G401 (cell line): Measurements from ENCODE around the gene KIAA0586. TPM values are rescaled to one million over a fixed set of nuclear protein-coding genes. Genes with fewer than 3 reads are reported as not detected.
"Not testable (repeated sequence)": the region's sequence is repeated elsewhere in the genome, so short reads cannot be mapped to it uniquely, and the experiment has no call there.

ENCODE experiments used
- DNase-seq: peaks from one replicate; pipeline ENCODE4 v3.0.0-alpha.2; 2015; ENCODE audit warnings: low spot score
- in situ Hi-C: cut with HindIII; loops from 2 replicates; pipeline ENCODE4 v1.10.0; 2016; ENCODE audit warnings: low sequenced_read_pairs, mixed read lengths
- total RNA-seq: library from RNA; depleted of rRNA; stranded (reverse); fragments of >200 nt; shearing (Covaris generic); gene quantifications from 2 replicates; pipeline ENCODE4 v1.2.3, GENCODE V29; 2014

KIAA0586 gene
- total RNA-seq, 1 experiment from 2014 or later: 16.6 TPM

DNA sequence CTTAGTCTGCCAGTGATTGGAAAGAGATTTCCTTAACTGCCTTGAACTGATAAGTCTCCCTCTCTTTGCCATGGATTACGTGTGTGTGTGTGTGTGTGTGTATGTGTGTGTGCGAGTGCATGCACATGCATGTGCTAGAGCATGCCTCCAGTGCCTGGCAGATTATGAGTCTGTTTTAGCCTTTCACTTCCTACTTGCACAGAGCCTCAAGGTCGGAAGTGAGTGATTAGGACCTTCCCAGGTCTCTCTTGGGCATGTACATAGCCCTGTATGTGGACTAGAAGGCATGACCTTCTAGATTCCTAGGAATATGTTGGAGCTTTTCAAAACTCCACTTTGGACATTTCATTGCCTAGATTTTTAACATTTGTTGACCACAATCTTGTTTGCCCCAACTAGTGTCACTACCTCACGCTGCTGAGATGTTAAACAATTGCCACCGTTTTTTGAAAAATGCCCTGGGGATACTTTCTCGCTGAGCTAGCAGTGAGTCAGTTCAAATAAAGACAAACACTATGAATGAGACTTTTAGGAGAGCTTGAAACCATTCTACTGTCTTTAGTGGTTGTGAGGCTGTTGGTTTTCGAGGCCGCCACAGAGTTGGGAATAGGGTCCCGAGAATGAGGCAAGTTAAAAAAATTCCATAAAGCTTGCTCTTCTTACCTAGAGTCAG, 28.2 kb downstream of the KIAA0586 start:
- no peak for DNase-seq
- in situ Hi-C loops: no loop called here

- no peak for DNase-seq
- in situ Hi-C loops: no loop called here
Observed at GRCh38 chr14:58460772-58461171, 33.3 kb downstream of the KIAA0586 start.

- no peak for DNase-seq
- in situ Hi-C loops: no loop called here
Observed at GRCh38 chr14:58463147-58463546, 35.6 kb downstream of the KIAA0586 start.

DNA sequence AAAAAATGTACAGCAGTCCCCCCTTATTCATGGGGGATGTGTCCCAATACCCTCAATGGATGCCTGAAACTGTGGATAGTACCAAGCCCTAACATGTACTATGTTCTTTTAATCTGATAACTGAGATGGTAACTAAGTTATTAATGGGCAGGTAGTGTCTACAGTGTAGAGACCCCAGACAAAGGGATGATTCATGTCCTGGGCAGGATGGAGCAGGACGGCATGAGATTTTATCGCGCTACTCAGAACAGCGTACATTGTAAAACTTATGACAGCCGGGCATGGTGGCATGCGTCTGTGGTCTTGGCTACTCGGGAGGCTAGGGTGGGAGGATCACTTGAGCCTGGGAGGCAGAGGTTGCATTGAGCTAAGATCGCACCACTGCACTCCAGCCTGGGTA, 37.1 kb downstream of the KIAA0586 start:
- DNase-seq: no peak
- in situ Hi-C loops: no loop called here

DNA sequence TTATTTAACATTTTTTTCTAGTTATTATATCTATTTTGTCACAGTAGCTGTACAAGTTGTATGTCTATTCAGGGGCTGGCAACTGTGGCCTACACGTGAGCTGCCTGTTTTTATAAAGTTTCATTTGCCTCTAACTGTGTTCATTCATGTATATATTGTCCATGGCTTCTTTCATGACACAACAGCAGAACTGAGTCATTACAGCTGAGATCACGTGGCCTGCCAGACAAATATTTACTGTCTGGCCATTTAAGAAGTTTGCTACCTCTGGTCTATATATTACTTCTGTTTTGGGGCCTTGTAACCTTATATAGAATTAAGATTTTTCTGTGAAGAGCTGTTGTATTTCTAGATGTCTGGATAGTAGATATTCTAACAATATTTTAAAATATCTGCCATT, 37.9 kb downstream of the KIAA0586 start:
- DNase-seq: no peak
- in situ Hi-C loops: no loop called here

DNA sequence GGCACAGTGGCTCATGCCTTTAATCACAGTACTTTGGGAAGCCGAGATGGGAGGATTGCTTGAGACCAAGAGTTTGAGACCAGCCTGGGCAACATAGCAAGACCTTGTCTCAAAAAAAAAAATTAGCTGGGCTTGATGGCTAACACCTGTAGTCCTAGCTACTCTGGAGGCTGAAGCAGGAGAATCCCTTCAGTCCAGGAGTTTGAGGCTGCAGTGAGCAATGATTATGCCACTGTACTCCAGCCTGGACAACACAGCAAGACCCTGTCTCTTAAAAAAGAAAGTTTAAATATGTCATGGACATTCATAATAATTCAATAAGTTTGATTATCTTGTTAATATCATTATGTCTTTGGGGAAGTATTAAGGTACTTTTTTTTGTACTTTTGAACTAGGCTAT, 38.9 kb downstream of the KIAA0586 start:
- DNase-seq: no peak
- in situ Hi-C loops: no loop called here

DNA sequence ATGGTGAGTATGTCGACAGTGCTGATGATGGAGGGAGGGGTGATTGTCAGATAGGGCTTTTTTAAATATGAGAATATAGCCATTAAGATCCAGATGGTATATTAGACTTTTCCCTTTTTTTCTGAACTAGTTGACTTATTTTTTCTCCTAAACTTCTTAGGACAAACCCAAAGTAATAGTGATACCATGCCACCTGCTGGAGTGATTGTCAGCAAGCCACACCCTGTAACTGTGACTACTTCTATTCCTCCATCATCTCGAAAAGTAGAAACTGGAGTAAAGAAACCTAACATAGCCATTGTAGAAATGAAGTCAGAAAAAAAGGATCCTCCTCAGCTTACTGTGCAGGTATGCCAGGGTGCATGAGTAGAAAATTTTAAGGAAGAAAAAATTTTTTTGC, 40.1 kb downstream of the KIAA0586 start:
- in situ Hi-C loops: no loop called here

DNA sequence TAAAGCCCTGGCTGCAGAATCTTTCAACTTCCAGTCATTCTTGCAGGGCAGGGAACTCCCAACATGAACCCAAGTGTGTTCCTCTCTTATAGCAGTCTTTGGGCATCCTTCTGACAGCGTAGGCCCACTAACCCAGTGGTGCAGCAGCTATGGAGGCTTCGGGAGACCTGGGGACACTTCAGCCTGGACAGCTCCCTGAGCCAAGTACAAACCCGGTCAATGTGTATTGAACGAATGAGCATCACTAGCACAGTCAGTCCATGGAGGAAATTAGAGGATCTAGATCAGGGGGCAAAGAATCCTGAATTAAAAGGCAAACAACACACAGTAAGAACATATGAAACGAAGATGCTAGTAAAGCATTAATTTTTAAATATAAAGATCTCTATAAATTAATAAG, 41.8 kb downstream of the KIAA0586 start:
- DNase-seq: no peak
- in situ Hi-C loops: no loop called here

More for the DNA sequence above, 40.1 kb downstream of the KIAA0586 start:
- DNase-seq: no peak

GRCh38 chr14:58476320-58476719, 48.8 kb downstream of the KIAA0586 start:
- in situ Hi-C loops: no loop called here
- no peak for DNase-seq

DNA sequence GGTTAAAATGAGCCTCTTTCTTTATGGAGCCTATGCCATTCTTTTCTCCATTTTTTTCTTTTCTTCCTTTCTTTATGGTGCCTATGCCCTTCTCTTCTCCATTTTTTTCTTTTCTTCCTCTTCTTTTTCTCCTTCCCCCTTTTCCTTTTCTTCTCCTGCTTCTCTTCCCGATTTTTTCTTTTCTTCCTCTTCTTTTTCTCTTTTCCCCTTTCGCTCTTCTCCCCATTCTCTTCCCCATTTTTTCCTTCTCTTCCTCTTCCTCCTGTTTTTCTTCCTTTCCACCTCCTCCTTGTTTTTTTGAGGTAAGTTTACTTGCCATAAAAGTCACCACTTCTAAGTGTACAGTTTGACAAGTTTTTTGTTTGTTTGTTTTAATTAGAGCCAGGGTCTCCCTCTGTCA, 50.1 kb downstream of the KIAA0586 start:
- in situ Hi-C loops: no loop called here
- DNase-seq: no peak

DNA sequence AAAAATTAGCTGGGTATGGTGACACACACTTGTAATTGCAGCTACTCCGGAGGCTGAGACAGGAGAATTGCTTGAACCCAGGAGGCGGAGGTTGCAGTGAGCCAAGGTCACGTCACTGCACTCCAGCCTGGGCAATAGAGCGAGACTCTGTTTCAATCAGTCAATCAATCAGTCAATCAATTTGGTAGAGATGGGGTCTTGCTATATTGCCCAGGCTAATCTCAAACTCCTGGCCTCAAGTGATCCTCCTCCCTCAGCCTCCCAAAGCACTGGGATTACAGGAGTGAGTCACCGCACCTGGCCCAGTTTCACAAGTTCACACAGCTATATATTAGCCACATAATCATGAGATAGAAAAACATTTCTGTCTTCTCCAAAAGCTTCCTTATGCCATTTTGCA, 50.8 kb downstream of the KIAA0586 start:
- in situ Hi-C loops, DNase-seq: not testable (repeated sequence)

DNA sequence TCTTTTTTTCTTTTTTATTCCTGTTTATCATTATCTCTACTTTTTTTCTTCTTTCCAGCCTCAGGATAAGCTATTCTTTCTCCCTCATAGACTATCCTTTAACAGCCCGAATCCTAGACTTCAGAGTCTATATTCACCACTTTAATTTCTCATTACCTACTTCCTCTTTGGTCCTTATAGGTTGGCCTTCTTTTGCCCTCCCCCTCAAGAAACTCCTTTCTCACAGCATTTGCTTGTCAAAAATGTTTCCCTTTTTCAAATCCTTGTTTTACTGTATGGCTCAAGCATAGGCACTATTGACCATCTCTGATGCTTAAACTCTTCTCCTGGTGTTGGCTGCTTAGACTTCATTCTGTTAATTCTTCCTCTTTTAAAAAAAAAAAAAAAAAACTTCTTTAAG, 52.5 kb downstream of the KIAA0586 start:
- in situ Hi-C loops: no loop called here
- DNase-seq: no peak

DNA sequence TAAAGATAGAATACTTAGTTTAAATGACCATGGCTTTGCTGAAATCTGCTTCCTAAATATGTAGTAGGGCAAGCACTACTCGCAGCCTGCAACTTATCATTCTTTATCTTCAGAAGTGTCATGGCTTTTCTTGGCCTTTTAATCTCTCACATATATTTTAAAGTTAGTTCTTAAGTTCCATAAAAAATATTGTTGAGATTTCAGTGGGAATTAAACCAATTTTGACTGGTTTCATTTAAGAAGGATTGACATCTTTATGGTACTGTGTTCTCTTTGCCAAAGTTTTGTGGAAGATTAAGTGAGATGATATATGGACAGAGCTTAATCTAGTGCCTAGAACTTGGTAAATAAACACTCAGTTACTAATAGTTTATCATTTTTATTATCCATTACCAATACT, 56.7 kb downstream of the KIAA0586 start:
- in situ Hi-C loops: no loop called here
- DNase-seq: no peak

DNA sequence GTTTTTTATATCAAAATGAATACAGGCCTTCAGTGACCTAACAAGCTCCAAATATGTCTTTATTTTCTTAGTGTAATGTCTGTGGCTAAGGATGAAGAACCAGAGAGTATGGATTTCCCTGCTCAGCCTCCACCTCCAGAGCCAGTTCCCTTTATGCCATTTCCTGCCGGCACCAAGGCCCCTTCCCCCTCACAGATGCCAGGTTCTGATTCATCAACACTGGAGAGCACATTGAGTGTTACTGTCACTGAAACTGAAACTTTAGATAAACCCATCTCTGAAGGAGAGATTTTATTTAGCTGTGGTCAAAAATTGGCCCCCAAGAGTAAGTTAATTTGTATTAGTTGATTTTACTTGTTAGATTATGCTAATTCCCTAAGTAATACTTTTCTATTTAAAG, 61.0 kb downstream of the KIAA0586 start:
- no peak for DNase-seq
- in situ Hi-C loops: no loop called here

DNA sequence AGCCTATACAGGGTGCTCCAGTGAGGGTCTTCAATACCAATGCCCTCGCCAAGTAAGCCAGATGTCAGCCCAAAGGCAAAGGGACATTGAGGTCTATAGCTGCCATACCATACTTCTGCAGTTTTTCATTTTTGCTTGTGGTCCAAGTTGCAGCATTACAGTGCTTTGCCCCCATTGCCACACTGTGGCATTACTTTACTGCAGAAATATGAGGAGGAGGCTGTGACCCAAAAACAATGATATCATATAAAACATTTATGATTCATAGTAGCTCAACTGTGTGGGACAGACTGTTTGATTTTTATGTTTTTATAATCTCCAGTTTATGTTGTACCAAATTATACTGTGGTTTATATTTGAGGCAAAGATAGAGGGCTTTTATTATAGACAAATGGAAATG, 64.1 kb downstream of the KIAA0586 start:
- in situ Hi-C loops: no loop called here
- no peak for DNase-seq

- no peak for DNase-seq
- in situ Hi-C loops: no loop called here
Observed at GRCh38 chr14:58492044-58492443, 64.5 kb downstream of the KIAA0586 start.

DNA sequence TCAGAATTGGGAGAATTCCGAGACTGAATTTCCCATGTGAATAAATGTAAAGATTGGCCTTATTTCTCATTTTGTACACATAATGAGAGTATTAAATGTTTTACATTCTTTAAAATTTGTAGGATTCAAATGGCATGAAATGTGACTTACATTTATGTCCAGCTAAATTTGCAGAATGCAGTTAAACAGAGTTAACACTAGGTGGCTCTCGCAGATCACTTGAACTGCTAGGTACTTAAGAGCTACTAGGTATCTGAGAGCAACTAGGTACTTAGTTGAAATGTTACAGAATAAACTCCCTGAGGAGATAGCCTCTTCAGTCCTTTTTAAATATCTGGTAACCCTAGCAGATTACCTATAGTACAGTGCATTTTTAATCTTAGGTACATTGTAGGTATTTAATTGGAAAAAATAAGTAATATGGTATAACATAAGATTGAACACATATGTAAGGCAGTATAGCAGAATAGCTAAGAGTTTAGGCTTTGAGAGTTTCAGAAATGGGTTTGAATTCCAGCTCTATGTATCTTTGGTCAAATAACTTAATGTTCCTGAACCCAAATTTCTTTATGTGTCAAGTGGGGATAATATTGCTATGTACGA, 73.8 kb downstream of the KIAA0586 start:
- in situ Hi-C loops: no loop called here
- peak; percentile 81 for DNase-seq

DNA sequence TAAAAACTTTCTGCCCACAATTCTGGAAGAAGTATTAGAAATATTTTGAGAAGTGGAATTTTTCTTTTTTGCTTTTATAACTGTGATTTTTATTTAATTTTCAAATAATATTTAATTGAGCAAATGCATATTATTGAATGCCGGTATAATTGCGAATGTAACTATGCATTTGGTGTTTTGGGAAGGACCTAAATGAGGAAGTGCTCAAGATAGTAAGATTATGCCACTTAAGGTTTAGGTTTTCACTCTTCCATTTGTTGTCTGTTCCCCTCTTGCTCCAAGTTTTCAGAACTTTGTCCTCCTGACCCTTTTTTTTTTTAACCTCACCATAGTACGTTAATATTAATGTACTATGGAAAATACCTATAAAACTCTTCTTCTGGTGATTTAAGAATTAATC, 85.8 kb downstream of the KIAA0586 start:
- in situ Hi-C loops: no loop called here
- DNase-seq: no peak

GRCh38 chr14:58517592-58517991, 90.1 kb downstream of the KIAA0586 start:
- DNase-seq: no peak
- in situ Hi-C loops: no loop called here

DNA sequence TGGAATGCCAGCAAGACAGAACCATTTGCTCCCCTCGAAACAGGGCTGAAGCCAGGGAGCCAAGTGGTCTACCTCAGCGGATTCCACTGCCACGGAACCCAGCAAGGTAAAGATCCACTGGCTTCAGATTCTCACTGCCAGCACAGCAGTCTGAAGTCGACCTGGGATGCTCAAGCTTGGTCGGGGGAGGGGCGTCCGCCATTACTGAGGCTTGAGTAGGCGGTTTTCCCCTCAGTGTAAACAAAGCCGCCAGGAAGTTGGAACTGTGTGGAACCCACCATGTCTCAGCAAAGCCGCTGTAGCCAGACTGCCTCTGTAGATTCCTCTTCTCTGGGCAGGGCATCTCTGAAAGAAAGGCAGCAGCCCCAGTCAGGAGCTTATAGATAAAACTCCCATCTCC, 98.2 kb downstream of the KIAA0586 start:
- DNase-seq, in situ Hi-C loops: not testable (repeated sequence)

DNA sequence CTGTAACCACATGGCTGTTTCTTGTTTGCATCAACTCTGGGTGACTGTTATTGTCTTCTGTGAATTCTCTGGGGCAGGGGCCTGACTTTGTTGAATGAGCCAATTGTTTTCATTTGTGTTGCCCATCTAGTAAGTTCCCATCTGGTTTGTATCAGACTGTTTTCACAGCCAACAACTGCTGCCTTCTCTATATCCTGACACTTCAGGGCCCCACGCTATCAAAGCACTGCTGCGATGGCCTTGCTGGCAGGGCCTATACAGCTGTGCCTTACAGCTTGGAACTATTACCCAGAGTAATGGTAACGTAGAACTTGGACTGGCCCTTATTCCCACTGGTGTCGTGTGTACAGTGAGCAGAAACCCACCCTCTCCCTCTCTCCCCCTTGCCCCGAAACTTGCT, 105.9 kb downstream of the KIAA0586 start:
- in situ Hi-C loops: no loop called here
- no peak for DNase-seq
